Measurements from ENCODE around the gene ITGB1. TPM values are rescaled to one million over a fixed set of nuclear protein-coding genes. Genes with fewer than 3 reads are reported as not detected.

Gene ITGB1
- total RNA-seq, 3 donors from 2014 or later (not counting 1 experiment from before 2014, with no cell fraction given), result 175 to 280 (median 202) TPM

DNA sequence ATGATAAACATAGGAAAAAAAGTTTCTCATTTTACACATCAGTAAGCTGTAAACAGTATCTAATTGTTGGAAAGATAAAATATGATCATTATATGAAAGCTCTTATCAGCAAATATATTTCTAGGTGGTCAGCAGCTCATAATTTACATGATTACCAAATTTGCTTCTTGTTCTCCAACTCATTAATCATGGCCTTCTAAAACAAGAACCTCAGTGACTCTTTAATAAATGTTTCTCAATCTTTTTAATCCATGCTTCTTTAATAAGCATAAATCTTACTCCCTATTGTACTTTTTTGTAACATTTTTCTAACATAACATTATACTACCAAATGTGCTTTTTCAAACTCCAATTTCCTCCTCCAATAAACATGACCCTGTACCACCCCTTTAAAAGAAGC is 5.9 kb downstream of the ITGB1 start:
- Histone ChIP-seq H3K36me3 (ENCODE audit: control insufficient read depth, insufficient read depth, low read length) (peaks cover 2% of the 10 kb centered on the region), H3K4me3 (ENCODE audit: low read length) (no peak overlapping the region), H3K9me3 (ENCODE audit: control insufficient read depth, insufficient read depth, low read length) (no peaks in the 10 kb centered on the region), H3K4me1 (ENCODE audit: control insufficient read depth, insufficient read depth, low read length) (peaks cover 27% of the 10 kb centered on the region), H3K27me3 (ENCODE audit: control insufficient read depth, insufficient read depth, low read length) (no peaks in the 10 kb centered on the region), H3K27ac (ENCODE audit: low read length) (no peak overlapping the region)
- TF ChIP-seq, protein P1, sequence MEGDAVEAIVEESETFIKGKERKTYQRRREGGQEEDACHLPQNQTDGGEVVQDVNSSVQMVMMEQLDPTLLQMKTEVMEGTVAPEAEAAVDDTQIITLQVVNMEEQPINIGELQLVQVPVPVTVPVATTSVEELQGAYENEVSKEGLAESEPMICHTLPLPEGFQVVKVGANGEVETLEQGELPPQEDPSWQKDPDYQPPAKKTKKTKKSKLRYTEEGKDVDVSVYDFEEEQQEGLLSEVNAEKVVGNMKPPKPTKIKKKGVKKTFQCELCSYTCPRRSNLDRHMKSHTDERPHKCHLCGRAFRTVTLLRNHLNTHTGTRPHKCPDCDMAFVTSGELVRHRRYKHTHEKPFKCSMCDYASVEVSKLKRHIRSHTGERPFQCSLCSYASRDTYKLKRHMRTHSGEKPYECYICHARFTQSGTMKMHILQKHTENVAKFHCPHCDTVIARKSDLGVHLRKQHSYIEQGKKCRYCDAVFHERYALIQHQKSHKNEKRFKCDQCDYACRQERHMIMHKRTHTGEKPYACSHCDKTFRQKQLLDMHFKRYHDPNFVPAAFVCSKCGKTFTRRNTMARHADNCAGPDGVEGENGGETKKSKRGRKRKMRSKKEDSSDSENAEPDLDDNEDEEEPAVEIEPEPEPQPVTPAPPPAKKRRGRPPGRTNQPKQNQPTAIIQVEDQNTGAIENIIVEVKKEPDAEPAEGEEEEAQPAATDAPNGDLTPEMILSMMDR (IDR thresholded peaks at IDR 0.05), result no peak
- intact Hi-C loops (cut with micrococcal nuclease), result loop anchor here (10.0 kb wide), 1 partner anchor 163 kb away; no protein-coding TSS in a partner anchor
- Mint-ChIP-seq H3K27me3 (ENCODE audit: low read depth in 2 of 2) (no peaks in the 10 kb centered on the region), H3K4me1 (peaks cover 87 to 89% of the 10 kb centered on the region in 2 donors), H3K36me3 (no peaks in the 10 kb centered on the region), H3K27ac (peak overlapping the region; percentile 84 to 86), H3K4me3 (peak overlapping the region; percentile 66), H3K9me3 (no peaks in the 10 kb centered on the region)
- no peak for ATAC-seq
- DNase-seq, result no peak

DNA sequence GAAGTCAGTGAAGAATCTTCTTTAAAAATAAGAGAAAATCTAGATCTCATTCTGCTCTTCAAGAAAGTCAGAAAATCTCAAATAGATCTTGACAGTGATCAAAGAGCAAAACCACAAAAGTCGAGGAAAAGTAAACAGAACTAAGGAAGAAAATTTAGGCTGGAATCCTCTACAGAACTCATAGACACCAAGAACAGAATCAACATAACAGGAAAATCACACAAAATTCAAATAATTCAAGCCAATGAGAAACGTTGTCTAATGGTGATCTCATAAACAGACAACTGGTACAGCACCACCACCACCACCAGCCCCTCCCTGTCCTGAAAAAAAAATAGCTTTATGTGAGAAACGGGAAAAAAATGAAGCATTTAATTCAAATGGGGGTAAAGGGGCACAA is 6.9 kb downstream of the ITGB1 start:
- Histone ChIP-seq H3K4me3 (ENCODE audit: low read length) (no peak overlapping the region), H3K4me1 (ENCODE audit: control insufficient read depth, insufficient read depth, low read length) (peaks cover 23% of the 10 kb centered on the region), H3K27ac (ENCODE audit: low read length) (no peak overlapping the region), H3K9me3 (ENCODE audit: control insufficient read depth, insufficient read depth, low read length) (no peaks in the 10 kb centered on the region), H3K36me3 (ENCODE audit: control insufficient read depth, insufficient read depth, low read length) (peaks cover 2% of the 10 kb centered on the region), H3K27me3 (ENCODE audit: control insufficient read depth, insufficient read depth, low read length) (no peaks in the 10 kb centered on the region)
- H3K4me3 Mint-ChIP-seq, result peak overlapping the region; percentile 66
- H3K9me3 Mint-ChIP-seq, result no peaks in the 10 kb centered on the region
- no peak for DNase-seq
- H3K4me1 Mint-ChIP-seq, result peaks cover 88 to 94% of the 10 kb centered on the region in 2 donors
- TF ChIP-seq, protein P1 (IDR thresholded peaks at IDR 0.05), result no peak
- H3K27ac Mint-ChIP-seq, result peak overlapping the region; percentile 84 to 86
- ATAC-seq, result no peak
- intact Hi-C loops (cut with micrococcal nuclease), result loop anchor here (10.0 kb wide), 1 partner anchor 164 kb away; no protein-coding TSS in a partner anchor
- no peaks in the 10 kb centered on the region for H3K36me3 Mint-ChIP-seq
- 64% methylated on average over 2 of the region's 3 CpGs for WGBS (ENCODE audit: insufficient coverage)
- no peaks in the 10 kb centered on the region for H3K27me3 Mint-ChIP-seq (ENCODE audit: low read depth in 2 of 2)

DNA sequence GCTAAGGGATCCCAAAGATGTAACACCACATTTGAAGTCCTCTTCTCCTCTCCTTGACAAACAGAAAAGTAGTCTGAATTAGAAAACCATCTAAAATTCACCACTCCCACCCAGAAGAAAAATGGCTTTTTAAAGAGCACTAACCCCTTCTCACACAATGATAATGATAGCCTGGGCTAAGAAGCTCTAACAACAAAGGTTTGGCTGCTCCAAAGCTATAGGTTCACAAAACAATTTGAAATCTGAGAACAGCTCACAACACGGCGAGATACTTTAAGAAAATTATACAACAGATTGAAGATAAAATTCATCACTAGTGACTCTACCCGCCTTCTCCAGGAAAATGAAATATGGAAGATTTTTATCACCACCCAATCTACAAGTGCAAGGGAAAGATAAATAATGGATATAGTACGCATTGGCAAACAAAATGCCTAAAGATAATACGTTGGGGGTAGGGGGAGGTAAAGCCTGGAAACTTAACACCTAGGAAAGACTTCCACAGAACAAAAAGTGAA is 7.4 kb downstream of the ITGB1 start:
- H3K4me3 Mint-ChIP-seq, result peak overlapping the region; percentile 66
- peak overlapping the region; percentile 84 to 86 for H3K27ac Mint-ChIP-seq

More for the DNA sequence above, 7.4 kb downstream of the ITGB1 start:
- no peaks in the 10 kb centered on the region for H3K27me3 ChIP-seq (ENCODE audit: control insufficient read depth, insufficient read depth, low read length)
- H3K9me3 ChIP-seq (ENCODE audit: control insufficient read depth, insufficient read depth, low read length), result no peaks in the 10 kb centered on the region
- TF ChIP-seq, protein P1 (IDR thresholded peaks at IDR 0.05), result no peak
- DNase-seq (no peak), ATAC-seq (no peak)
- peaks cover 89 to 93% of the 10 kb centered on the region in 2 donors for H3K4me1 Mint-ChIP-seq
- no peaks in the 10 kb centered on the region for H3K27me3 Mint-ChIP-seq (ENCODE audit: low read depth in 2 of 2)
- 100% methylated on average over 2 of the region's 5 CpGs for WGBS (ENCODE audit: insufficient coverage)
- intact Hi-C loops (cut with micrococcal nuclease), result loop anchor here (10.0 kb wide), 1 partner anchor 164 kb away; no protein-coding TSS in a partner anchor
- H3K9me3 Mint-ChIP-seq, result no peaks in the 10 kb centered on the region
- H3K36me3 Mint-ChIP-seq, result no peaks in the 10 kb centered on the region
- H3K4me3 ChIP-seq (ENCODE audit: low read length), result no peak overlapping the region
- H3K4me1 ChIP-seq (ENCODE audit: control insufficient read depth, insufficient read depth, low read length), result peaks cover 23% of the 10 kb centered on the region
- H3K27ac ChIP-seq (ENCODE audit: low read length), result no peak overlapping the region
- peaks cover 2% of the 10 kb centered on the region for H3K36me3 ChIP-seq (ENCODE audit: control insufficient read depth, insufficient read depth, low read length)
